Astrocyte (in vitro differentiated cells and primary cell): ENCODE data around the gene UTF1. TPM values are rescaled to one million over a fixed set of nuclear protein-coding genes. Genes with fewer than 3 reads are reported as not detected.
A peak's percentile ranks its signal among the peaks of the same experiment; 100 is the strongest.

ENCODE experiments used
- DNase-seq: peaks from one replicate; pipeline ENCODE4 v3.0.0-alpha.2; 2010; ENCODE audit warnings: low read depth
- FAIRE-seq: peaks from 2 replicates; lab custom pipeline; 2011; peaks lifted over from hg19 to GRCh38; lab: Jason Lieb, UNC
- H2AFZ ChIP-seq: 2 replicates; pipeline ENCODE4 v1.6.0; 2012; ENCODE audit warnings: low read depth, low read length, inconsistent platforms
- H3K27ac ChIP-seq: 2 replicates; pipeline ENCODE4 v1.5.1; 2011; ENCODE audit warnings: low read depth, low read length, inconsistent platforms
- H3K27me3 ChIP-seq: 2 replicates; pipeline ENCODE4 v1.6.0; 2011; ENCODE audit warnings: low read length, inconsistent platforms; ENCODE audit not compliant: insufficient read depth
- H3K36me3 ChIP-seq: 2 replicates; pipeline ENCODE4 v1.5.1; 2011; ENCODE audit warnings: low read length, inconsistent platforms; ENCODE audit not compliant: insufficient read depth
- H3K4me1 ChIP-seq: 2 replicates; pipeline ENCODE4 v1.5.1; 2011; ENCODE audit warnings: low read length, inconsistent platforms; ENCODE audit not compliant: insufficient read depth
- H3K4me2 ChIP-seq: 2 replicates; pipeline ENCODE4 v1.6.0; 2012; ENCODE audit warnings: low read length, inconsistent platforms
- H3K4me3 ChIP-seq: 2 replicates; pipeline ENCODE4 v1.5.1; 2011; ENCODE audit warnings: low read depth, mild to moderate bottlenecking, low read length, inconsistent platforms; ENCODE audit not compliant: insufficient read depth
- H3K79me2 ChIP-seq: 2 replicates; pipeline ENCODE4 v1.6.0; 2012; ENCODE audit warnings: mild to moderate bottlenecking, low read length, inconsistent platforms; ENCODE audit not compliant: insufficient read depth
- H3K9ac ChIP-seq: 2 replicates; pipeline ENCODE4 v1.6.0; 2012; ENCODE audit warnings: mild to moderate bottlenecking, low read length, inconsistent platforms
- H3K9me3 ChIP-seq: 2 replicates; pipeline ENCODE4 v1.5.1; 2012; ENCODE audit warnings: low read depth, mild to moderate bottlenecking, low read length, inconsistent platforms; ENCODE audit not compliant: insufficient read depth
- H4K20me1 ChIP-seq: 2 replicates; pipeline ENCODE4 v1.6.0; 2012; ENCODE audit warnings: low read length, inconsistent platforms; ENCODE audit not compliant: insufficient read depth
- H3K27ac Mint-ChIP-seq: one replicate; pipeline ENCODE4 v1.8.0; 2021; ENCODE audit warnings: mild to moderate bottlenecking, mixed read lengths; ENCODE audit not compliant: unreplicated experiment
- H3K27me3 Mint-ChIP-seq: one replicate; pipeline ENCODE4 v1.8.0; 2021; ENCODE audit warnings: low read depth, mixed read lengths; ENCODE audit not compliant: unreplicated experiment
- H3K36me3 Mint-ChIP-seq: one replicate; pipeline ENCODE4 v1.8.0; 2021; ENCODE audit warnings: low read depth, mixed read lengths; ENCODE audit not compliant: unreplicated experiment
- H3K4me1 Mint-ChIP-seq: one replicate; pipeline ENCODE4 v1.8.0; 2021; ENCODE audit warnings: low read depth, mixed read lengths; ENCODE audit not compliant: unreplicated experiment
- H3K4me3 Mint-ChIP-seq: one replicate; pipeline ENCODE4 v1.8.0; 2021; ENCODE audit warnings: mild to moderate bottlenecking, moderate library complexity, mixed read lengths; ENCODE audit not compliant: unreplicated experiment
- H3K9me3 Mint-ChIP-seq: one replicate; pipeline ENCODE4 v1.8.0; 2021; ENCODE audit warnings: mild to moderate bottlenecking, mixed read lengths; ENCODE audit not compliant: unreplicated experiment
- CTCF ChIP-seq: IDR thresholded peaks from 2 replicates; pipeline ENCODE4 v1.5.1; 2011; ENCODE audit warnings: low read depth, mild to moderate bottlenecking, inconsistent platforms, low read length, moderate library complexity; ENCODE audit not compliant: insufficient read depth
- EZH2 ChIP-seq: IDR thresholded peaks from 2 replicates; pipeline ENCODE4 v1.6.1; 2012; ENCODE audit warnings: mild to moderate bottlenecking, low read length, inconsistent platforms; ENCODE audit not compliant: insufficient read depth
- total RNA-seq: library from RNA; stranded (reverse); gene quantifications from 2 replicates; pipeline ENCODE4 v1.2.1, GENCODE V29; 2021

The UTF1 gene
- total RNA-seq, 1 donor from 2014 or later, result 0.18 TPM

GRCh38 chr10:133258818-133259601 lies 29.0 kb downstream of the UTF1 start:
- peaks cover 35% of the 10 kb centered on the region for H3K4me1 ChIP-seq
- H3K4me3 Mint-ChIP-seq, result peak overlapping the region; percentile 55
- H3K36me3 Mint-ChIP-seq, result no peaks in the 10 kb centered on the region
- DNase-seq (peak; percentile 99), FAIRE-seq (peak; percentile 99)
- H3K9ac ChIP-seq, result peak overlapping the region; percentile 17
- peak overlapping the region; percentile 2 for H3K4me3 ChIP-seq
- H3K27me3 Mint-ChIP-seq, result peaks cover 25% of the 10 kb centered on the region
- TF ChIP-seq EZH2, result no peak
- TF ChIP-seq CTCF, result no peak
- H3K27ac ChIP-seq, result peak overlapping the region; percentile 64
- H3K36me3 ChIP-seq, result no peaks in the 10 kb centered on the region
- H2AFZ ChIP-seq, result peak overlapping the region; percentile 3
- peaks cover 9% of the 10 kb centered on the region for H3K4me1 Mint-ChIP-seq
- H3K9me3 ChIP-seq, result no peaks in the 10 kb centered on the region
- H3K27me3 ChIP-seq, result peaks cover 2% of the 10 kb centered on the region
- no peaks in the 10 kb centered on the region for H3K9me3 Mint-ChIP-seq
- peak overlapping the region; percentile 51 for H3K4me2 ChIP-seq
- H3K27ac Mint-ChIP-seq, result peak overlapping the region; percentile 48
- H4K20me1 ChIP-seq, result no peaks in the 10 kb centered on the region
- no peaks in the 10 kb centered on the region for H3K79me2 ChIP-seq

GRCh38 chr10:133259602-133259989 lies 29.6 kb downstream of the UTF1 start:
- Histone ChIP-seq H2AFZ (no peak overlapping the region), H3K36me3 (no peaks in the 10 kb centered on the region), H4K20me1 (no peaks in the 10 kb centered on the region), H3K27ac (peak overlapping the region; percentile 50), H3K9ac (peak overlapping the region; percentile 11), H3K4me1 (peaks cover 35% of the 10 kb centered on the region), H3K79me2 (no peaks in the 10 kb centered on the region), H3K4me2 (peak overlapping the region; percentile 51), H3K9me3 (no peaks in the 10 kb centered on the region), H3K27me3 (peaks cover 2% of the 10 kb centered on the region), H3K4me3 (no peak overlapping the region)
- DNase-seq (no peak), FAIRE-seq (no peak)
- Mint-ChIP-seq H3K36me3 (no peaks in the 10 kb centered on the region), H3K9me3 (no peaks in the 10 kb centered on the region), H3K27me3 (peaks cover 22% of the 10 kb centered on the region), H3K4me3 (peak overlapping the region; percentile 55), H3K4me1 (peaks cover 9% of the 10 kb centered on the region), H3K27ac (peak overlapping the region; percentile 48)
- TF ChIP-seq EZH2 (no peak), CTCF (no peak)
